IPS-NIHi7 (cell line): ENCODE results near the gene METTL5.

Experiments used
- DNase-seq: peaks from one replicate; pipeline ENCODE4 v3.0.0; 2012; ENCODE audit warnings: mixed read lengths; ENCODE audit errors: extremely low spot score

Gene METTL5

DNA sequence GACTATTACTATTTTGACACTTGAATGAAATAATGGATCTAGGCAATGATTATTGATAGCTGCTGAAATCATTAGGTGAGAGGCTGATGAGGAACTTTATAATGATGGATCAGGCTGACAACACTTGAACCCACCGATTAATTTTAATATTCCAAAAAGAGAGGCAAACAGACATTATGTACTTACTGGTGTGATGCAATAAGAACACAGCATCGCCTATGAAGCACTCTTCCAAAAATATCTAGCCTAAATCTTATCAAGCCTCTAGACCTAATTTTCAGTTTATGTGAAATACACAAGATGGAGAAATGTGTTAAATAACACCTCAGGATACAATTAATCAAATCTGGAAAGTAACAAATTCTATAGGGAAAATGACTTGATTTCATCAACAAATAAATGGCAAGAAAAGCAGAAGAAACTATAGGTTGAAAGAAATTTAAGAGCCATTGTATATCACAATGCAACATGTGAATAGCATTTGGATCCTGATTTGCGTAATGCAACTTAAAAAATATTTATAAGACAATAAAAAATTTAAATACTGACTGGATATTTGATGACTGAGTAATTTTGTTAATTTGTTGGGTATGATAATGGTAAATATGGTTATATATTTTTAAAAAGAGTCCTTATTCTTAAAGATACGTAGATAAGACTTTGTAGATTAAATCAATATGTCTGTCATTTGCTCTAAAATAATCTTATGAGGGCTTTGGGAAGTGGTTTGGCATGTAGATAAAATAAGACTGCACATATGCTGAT lies 43.3 kb downstream of the METTL5 start:
- no peak for DNase-seq

DNA sequence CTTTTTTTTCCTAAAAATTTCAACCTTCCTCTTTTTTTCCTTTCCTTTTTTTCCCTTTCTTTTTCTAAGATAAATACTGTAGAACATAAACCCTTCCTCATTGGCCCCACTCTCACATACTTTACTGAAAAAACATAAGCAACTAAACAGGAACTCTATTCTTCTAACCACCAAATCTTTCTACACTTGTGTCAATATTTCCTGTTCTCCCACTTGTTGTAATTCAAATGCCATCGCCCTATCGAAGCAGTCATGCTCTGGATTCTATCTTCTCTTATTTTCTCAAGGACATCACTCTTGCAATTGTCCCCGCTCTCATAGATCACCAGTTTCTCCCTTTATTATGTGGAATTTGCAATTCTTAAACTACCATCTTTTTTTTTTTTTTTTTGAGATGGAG lies 46.3 kb downstream of the METTL5 start:
- DNase-seq: no peak

DNA sequence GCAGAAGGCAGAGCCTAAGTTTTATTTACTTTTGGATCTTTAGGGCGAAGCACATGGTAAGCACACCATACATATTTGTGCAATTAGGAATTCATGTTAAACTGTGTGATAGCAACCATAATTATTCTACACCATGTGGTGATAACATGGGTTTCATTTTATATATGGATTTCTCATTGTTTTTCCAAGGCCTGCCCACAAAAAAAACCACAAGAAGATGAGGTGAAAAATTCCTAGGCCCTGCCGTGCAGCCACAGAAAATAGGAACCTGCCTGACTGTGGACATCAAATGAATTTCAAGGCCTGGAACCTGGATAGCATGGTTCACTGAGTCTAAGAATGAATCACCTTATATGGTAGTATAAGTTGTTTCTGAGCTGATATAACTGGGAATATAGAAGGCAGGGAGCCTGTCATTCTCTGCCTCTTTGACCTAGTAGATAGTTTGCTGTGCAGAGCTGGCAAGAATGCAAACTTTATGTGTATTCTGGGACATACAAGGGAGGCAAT lies 48.4 kb downstream of the METTL5 start:
- no peak for DNase-seq

DNA sequence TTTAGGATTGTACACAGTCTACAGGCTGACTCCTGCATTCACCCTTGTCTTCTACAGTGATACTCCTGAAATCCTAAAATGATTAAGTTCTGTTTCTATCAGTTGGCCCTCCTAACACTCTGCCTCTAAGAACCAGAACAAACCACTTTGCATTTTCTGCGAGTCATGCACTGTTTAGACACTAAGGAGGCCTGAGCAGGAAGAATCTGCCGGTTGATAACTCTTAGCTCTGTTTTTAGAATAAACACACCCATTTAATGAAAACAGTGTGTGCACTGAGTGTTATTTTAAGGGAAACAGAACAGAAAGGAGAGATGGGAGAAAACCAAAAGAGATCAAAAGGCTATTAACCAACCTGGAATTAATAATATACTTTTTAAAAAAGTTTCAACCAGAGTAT lies 48.9 kb downstream of the METTL5 start:
- DNase-seq: no peak

DNA sequence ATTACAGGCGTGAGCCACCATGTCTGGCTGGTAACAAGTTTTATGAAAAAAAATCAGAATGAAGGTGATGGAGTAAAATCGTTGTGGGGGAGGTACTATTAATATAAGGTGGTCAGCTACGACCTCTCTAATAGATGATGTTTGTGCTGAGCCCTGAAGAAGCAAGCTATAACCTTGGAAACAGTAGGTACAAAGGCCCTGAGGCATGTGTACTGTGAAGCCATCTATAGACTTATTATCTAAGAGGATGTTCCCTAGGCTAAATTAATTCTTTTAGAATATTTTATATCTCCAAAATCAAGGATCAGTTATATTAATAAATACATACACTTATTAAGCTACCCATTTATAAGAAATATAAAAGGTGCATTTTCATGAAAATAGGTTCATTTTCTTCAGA lies 49.4 kb downstream of the METTL5 start:
- no peak for DNase-seq

DNA sequence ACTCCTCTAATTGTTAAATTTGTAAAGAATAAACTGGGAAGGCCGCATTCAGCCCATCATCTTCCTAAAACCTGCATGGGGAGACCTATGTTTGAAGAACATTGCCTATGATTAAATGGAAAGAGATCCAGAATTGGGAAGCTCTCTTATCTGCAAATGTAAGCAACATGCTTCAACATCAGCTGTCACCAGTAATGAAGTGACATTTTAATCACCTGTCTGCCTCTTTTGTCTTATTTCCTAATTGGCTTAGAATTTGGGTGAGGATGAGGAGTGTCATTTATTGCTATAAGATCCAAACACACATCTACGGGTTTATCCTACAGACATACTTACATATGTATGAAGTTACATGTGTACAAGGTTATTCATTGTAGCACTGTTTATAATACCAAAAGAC lies 52.1 kb downstream of the METTL5 start:
- no peak for DNase-seq

DNA sequence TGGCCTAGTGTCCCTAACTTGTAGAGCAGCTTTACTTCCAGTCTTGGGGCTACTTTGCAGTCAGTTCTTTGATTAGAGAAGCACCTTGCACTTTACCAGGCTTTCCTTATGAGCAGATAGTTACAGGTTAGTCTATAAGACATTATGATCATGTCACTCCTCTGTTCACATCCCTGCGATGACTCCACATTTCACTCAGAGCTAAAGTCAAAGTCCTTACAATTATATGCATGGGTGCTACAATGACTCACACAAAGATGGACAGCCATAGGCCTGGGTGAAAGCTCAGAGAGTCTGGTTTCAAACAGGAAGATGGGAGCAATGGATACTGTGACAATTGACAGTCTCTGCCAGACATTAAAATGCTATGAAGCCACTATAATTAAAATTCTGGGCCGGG lies 53.1 kb downstream of the METTL5 start:
- DNase-seq: no peak

DNA sequence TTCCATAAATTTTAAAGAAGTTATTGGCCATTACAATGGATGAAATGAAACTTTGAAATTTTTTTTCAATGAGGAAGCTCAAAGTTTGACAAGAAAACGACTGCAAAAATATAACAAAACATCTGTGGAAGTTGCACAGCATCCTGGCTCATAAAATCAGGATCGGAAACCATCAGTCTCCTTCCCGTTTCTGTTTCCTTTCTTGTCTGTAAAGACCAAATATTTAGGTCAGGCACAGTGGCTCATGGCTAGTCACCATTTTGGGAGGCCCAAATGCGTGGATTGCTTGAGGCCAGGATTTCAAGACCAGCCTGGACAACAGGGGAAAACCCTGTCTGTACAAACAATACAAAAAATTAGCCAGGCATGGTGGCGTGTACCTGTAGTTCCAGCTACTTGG lies 53.7 kb downstream of the METTL5 start:
- DNase-seq: no peak

DNA sequence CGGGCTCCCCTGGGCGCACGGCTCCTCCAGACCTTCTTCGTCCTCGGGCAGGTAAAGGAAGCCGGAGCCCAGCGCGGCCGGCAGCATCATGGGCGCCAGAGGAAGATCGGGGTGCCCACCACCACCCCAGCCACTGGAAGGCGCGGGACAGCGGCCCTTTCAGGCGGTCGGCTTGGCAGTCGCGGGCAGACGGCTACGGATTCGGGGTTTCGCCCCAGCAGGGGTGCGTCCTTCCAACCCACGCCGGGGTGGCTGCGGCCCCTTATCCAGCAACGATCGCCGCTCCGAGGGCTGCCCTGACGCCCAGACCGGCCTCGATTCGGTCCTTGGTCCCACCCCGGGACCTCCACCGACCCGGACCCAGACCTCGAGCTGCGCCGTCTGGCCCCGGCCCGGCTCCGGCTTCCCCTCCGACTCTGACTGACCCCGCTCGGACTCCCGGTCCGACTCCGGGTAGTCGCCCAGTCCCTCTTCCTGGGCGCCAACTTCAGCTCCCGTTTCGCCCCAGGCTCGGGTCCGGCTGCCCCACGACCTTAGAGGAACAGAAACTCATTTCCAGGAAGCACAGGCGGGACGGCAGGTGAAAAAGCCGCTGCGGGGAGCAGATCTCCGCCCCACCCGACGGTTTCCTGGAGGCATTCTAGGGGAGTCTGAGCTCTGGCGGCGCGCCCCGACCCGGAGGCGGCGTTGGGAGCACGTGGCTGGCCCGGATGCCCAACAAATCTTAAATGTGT lies 56.3 kb downstream of the METTL5 start:
- no peak for DNase-seq

DNA sequence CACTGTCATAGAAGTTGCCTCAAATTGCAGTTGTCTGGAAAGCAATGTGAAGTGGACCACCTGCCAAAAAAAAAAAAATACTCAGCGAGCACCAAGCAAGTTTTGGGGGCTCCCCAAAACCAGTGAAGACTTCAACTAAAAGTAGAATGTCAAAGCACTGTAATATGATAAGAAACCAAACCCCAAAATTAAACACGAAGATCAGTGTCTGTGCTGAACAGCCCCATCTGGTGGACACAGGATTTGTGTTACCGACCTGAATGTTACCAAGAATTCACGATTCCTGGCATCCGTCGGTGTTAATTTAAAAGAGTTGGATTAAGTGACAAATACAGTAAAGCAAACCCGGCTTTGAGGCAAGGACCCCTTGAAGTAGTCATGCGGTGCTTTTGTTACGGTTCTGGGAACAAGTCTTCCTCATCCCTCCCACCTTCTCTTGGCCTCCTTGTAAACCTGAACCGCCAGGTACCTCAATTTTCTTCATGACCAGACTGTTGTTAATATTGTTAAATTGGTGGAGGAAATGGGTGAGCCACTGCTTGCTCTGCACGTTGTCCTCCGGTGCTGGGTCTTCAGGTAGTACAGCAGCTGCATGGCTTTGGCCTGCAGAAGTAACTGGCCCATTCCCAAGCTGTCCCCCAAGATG lies 57.3 kb downstream of the METTL5 start:
- peak; percentile 53 for DNase-seq

DNA sequence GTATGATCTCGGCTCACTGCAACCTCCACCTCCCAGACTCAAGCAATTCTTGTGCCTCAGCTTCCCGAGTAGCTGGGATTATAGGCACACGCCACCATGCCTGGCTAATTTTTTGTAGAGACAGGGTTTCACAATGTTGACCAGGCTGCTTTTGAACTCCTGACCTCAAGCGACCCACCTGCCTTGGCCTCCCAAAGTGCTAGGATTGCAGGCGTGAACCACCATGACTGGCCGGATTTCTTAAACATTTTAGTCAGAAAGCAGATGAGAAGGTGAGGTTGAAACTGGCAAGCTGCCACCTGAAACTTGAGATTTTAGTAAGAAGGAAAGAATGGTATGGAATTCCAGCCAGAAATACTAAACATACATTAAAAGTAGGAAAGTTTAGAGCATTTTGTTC lies 59.2 kb downstream of the METTL5 start:
- no peak for DNase-seq

DNA sequence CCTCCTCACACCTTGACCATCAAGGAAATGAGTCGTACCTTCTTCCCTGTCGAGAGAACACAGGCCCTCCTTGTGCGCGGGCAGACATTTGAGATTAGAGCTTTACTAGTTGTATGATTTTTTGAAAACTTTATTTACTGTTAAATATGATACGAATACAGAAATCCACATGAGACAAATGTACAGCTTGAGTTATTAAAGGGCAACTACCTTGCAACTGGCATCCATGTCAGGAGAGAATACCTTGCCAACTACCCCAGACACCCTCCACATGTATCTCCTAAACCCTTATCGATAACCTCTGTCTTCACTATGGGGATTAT lies 62.8 kb downstream of the METTL5 start:
- DNase-seq: no peak
